DOHH2 (cell line): ENCODE data around the gene ASMTL.

Experiments used
- H3F3A ChIP-seq: fragments of 200-600 bp; sonication (generic), shearing (Covaris generic); 2 replicates; pipeline ENCODE4 v1.6.0; 2016; ENCODE audit warnings: antibody characterized with exemption, mild to moderate bottlenecking; ENCODE audit not compliant: control insufficient read depth, insufficient read depth
- H3K27ac ChIP-seq: fragments of 200-600 bp; sonication (generic); 2 replicates; pipeline ENCODE4 v1.5.1; 2014; ENCODE audit warnings: low read depth, mild to moderate bottlenecking, low read length, moderate library complexity
- H3K27me3 ChIP-seq: fragments of 200-600 bp; sonication (generic); 2 replicates; pipeline ENCODE4 v1.6.1; 2014; ENCODE audit warnings: mild to moderate bottlenecking, low read length, mixed read lengths; ENCODE audit not compliant: control insufficient read depth
- H3K36me3 ChIP-seq: fragments of 200-600 bp; sonication (generic); 2 replicates; pipeline ENCODE4 v1.6.1; 2014; ENCODE audit warnings: mild to moderate bottlenecking, low read length, moderate library complexity, mixed read lengths; ENCODE audit not compliant: control insufficient read depth
- H3K4me1 ChIP-seq: fragments of 200-600 bp; sonication (generic); 2 replicates; pipeline ENCODE4 v1.6.1; 2014; ENCODE audit warnings: mild to moderate bottlenecking, low read length, mixed read lengths; ENCODE audit not compliant: control insufficient read depth
- H3K4me2 ChIP-seq: fragments of 200-600 bp; sonication (generic); 2 replicates; pipeline ENCODE4 v1.6.0; 2014; ENCODE audit warnings: mild to moderate bottlenecking, low read length, moderate library complexity
- H3K4me3 ChIP-seq: fragments of 200-600 bp; sonication (generic); 2 replicates; pipeline ENCODE4 v1.5.1; 2014; ENCODE audit warnings: mild to moderate bottlenecking, low read length, mixed read lengths
- H3K79me2 ChIP-seq: fragments of 200-600 bp; sonication (generic); 2 replicates; pipeline ENCODE4 v1.6.1; 2014; ENCODE audit warnings: mild to moderate bottlenecking, low read length, mixed read lengths; ENCODE audit not compliant: control insufficient read depth
- H3K9me2 ChIP-seq: fragments of 200-600 bp; sonication (generic); replicated peaks from 2 replicates; pipeline ENCODE4 v1.6.1; 2014; ENCODE audit warnings: mild to moderate bottlenecking, low read length, mixed read lengths; ENCODE audit not compliant: control insufficient read depth
- H3K9me3 ChIP-seq: fragments of 200-600 bp; sonication (generic); 2 replicates; pipeline ENCODE4 v1.6.1; 2014; ENCODE audit warnings: antibody characterized with exemption, low read length, mixed read lengths; ENCODE audit not compliant: control insufficient read depth, insufficient read depth
- H4K20me1 ChIP-seq: fragments of 200-600 bp; sonication (generic); 2 replicates; pipeline ENCODE4 v1.6.0; 2014; ENCODE audit warnings: low read depth, mild to moderate bottlenecking, antibody characterized with exemption, low read length, moderate library complexity; ENCODE audit not compliant: control insufficient read depth, insufficient read depth
- CTCF ChIP-seq: fragments of 200-600 bp; sonication (generic); IDR thresholded peaks from one replicate; pipeline ENCODE4 v1.5.1; 2014; ENCODE audit warnings: antibody characterized with exemption, mild to moderate bottlenecking, low read depth, low read length; ENCODE audit not compliant: poor library complexity, severe bottlenecking
- EZH2phosphoT487 ChIP-seq: fragments of 200-600 bp; sonication (generic); IDR thresholded peaks from 2 replicates; pipeline ENCODE4 v1.6.1; 2017; ENCODE audit warnings: borderline replicate concordance, mild to moderate bottlenecking, antibody characterized with exemption, low read length, moderate library complexity, mixed read lengths

Gene ASMTL

GRCh38 chrX:1442724-1443367, 9.9 kb downstream of the ASMTL start:
- Histone ChIP-seq H3K79me2 (peaks cover 46% of the 10 kb centered on the region), H3K4me2 (no peak overlapping the region), H3K9me3 (peaks cover 4% of the 10 kb centered on the region; the same call in 1 of the 2 replicates), H3K4me1 (peaks cover 10% of the 10 kb centered on the region), H4K20me1 (no peaks in the 10 kb centered on the region), H3K9me2 (no peaks in the 10 kb centered on the region), H3K36me3 (peaks cover 22% of the 10 kb centered on the region), H3K4me3 (no peak overlapping the region), H3F3A (peaks cover 5% of the 10 kb centered on the region), H3K27ac (no peak overlapping the region), H3K27me3 (no peaks in the 10 kb centered on the region)
- TF ChIP-seq EZH2phosphoT487 (no peak), CTCF (no peak)

GRCh38 chrX:1442016-1442665, 10.6 kb downstream of the ASMTL start:
- Histone ChIP-seq H4K20me1 (no peaks in the 10 kb centered on the region), H3K9me2 (no peaks in the 10 kb centered on the region), H3K36me3 (peaks cover 15% of the 10 kb centered on the region), H3K9me3 (no peaks in the 10 kb centered on the region), H3K27me3 (no peaks in the 10 kb centered on the region), H3K27ac (no peak overlapping the region), H3K79me2 (peaks cover 39% of the 10 kb centered on the region), H3F3A (peaks cover 5% of the 10 kb centered on the region), H3K4me1 (peaks cover 3% of the 10 kb centered on the region), H3K4me2 (no peak overlapping the region), H3K4me3 (no peak overlapping the region)
- TF ChIP-seq CTCF (no peak), EZH2phosphoT487 (no peak)

GRCh38 chrX:1440506-1440905, 12.2 kb downstream of the ASMTL start:
- H3K4me2 ChIP-seq = no peak overlapping the region
- no peaks in the 10 kb centered on the region for H3K9me2 ChIP-seq
- no peak overlapping the region for H3K27ac ChIP-seq
- TF ChIP-seq CTCF (no peak), EZH2phosphoT487 (no peak)
- no peaks in the 10 kb centered on the region for H3K27me3 ChIP-seq
- H3K79me2 ChIP-seq = peaks cover 27% of the 10 kb centered on the region
- no peaks in the 10 kb centered on the region for H4K20me1 ChIP-seq
- H3K9me3 ChIP-seq = no peaks in the 10 kb centered on the region
- no peaks in the 10 kb centered on the region for H3K4me1 ChIP-seq
- no peak overlapping the region for H3K4me3 ChIP-seq
- H3K36me3 ChIP-seq = peaks cover 22% of the 10 kb centered on the region
- peaks cover 5% of the 10 kb centered on the region for H3F3A ChIP-seq
